ENCODE measurements around the gene AP2A1.

The AP2A1 gene

DNA sequence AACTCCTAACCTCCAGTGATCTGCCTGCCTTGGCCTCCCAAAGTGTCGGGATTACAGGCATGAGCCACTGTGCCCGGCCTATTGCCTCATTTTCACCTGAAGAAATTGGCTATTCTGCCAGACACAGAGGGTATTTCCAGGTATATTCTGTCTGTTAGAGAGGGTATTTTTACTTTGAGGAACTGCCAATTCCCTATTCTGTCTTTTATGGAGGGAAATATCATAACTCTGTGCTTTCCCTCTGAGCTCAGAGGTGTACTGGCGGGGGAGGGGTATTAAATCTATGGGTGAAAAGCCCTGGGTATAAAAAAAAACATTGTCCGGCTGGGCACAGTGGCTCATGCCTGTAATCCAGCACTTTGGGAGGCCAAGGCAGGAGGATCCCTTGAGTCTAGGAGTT is 28.5 kb upstream of the AP2A1 start:
- TF ChIP-seq REST (IDR thresholded peaks at IDR 0.05; ENCODE audit: insufficient read depth in 1 of 2, low read depth in 2 of 2, low read length in 2 of 2): no peak
- no peak for TF ChIP-seq SIN3A (IDR thresholded peaks at IDR 0.05; ENCODE audit: borderline replicate concordance, insufficient read depth, low read length)
- no peak for TF ChIP-seq TAF1 (IDR thresholded peaks at IDR 0.05; ENCODE audit: borderline replicate concordance, insufficient read depth, low read length)
- TF ChIP-seq FOXP2 (optimal IDR thresholded peaks at IDR 0.05; ENCODE audit: borderline replicate concordance, extremely low read depth, extremely low read length, insufficient read depth): no peak
- no peak for TF ChIP-seq POLR2AphosphoS5 (IDR thresholded peaks at IDR 0.05; ENCODE audit: low read depth, low read length)

GRCh38 chr19:49739098-49739497 is 27.7 kb upstream of the AP2A1 start:
- no peak for TF ChIP-seq REST (IDR thresholded peaks at IDR 0.05; ENCODE audit: insufficient read depth in 1 of 2, low read depth in 2 of 2, low read length in 2 of 2)
- TF ChIP-seq FOXP2 (optimal IDR thresholded peaks at IDR 0.05; ENCODE audit: borderline replicate concordance, extremely low read depth, extremely low read length, insufficient read depth): no peak
- no peak for TF ChIP-seq SIN3A (IDR thresholded peaks at IDR 0.05; ENCODE audit: borderline replicate concordance, insufficient read depth, low read length)
- TF ChIP-seq POLR2AphosphoS5 (IDR thresholded peaks at IDR 0.05; ENCODE audit: low read depth, low read length): no peak
- TF ChIP-seq TAF1 (IDR thresholded peaks at IDR 0.05; ENCODE audit: borderline replicate concordance, insufficient read depth, low read length): no peak

- TF ChIP-seq FOXP2 (optimal IDR thresholded peaks at IDR 0.05; ENCODE audit: borderline replicate concordance, extremely low read depth, extremely low read length, insufficient read depth) (no peak), REST (IDR thresholded peaks at IDR 0.05; ENCODE audit: insufficient read depth in 1 of 2, low read depth in 2 of 2, low read length in 2 of 2) (no peak), SIN3A (IDR thresholded peaks at IDR 0.05; ENCODE audit: borderline replicate concordance, insufficient read depth, low read length) (no peak), POLR2AphosphoS5 (IDR thresholded peaks at IDR 0.05; ENCODE audit: low read depth, low read length) (no peak), TAF1 (IDR thresholded peaks at IDR 0.05; ENCODE audit: borderline replicate concordance, insufficient read depth, low read length) (no peak)
These were observed 26.9 kb upstream of the AP2A1 start for GRCh38 chr19:49739933-49740332.

DNA sequence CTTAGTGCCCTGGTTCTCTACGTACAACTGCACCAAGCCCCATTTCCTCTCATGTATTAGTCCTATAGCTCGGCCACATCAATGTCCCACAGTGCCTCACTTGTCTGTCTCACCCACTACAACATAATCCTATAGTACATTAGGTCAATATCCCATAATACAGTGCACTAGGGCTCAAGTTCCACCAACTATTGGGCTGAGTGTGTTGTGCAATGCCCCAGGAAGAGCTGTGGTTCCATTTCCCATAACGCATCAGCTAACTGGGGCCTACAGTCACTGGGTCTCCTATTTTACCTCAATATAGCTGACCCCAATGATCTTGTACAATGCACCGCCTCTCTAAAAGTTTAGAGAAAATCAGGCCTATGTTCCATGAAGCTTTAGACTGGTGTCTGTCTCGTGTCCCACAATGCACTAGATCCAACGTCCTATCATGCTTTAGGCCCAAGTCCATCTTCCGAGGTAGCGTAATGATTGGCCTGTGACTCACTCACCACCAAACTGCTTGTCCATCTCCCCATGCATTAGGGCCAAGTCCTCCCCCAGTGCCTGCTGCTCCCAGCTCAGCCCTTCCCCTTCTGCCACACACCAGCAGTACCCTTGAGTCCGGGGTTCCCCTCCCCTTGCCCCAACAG is 25.5 kb upstream of the AP2A1 start:
- no peak for TF ChIP-seq REST (IDR thresholded peaks at IDR 0.05; ENCODE audit: insufficient read depth in 1 of 2, low read depth in 2 of 2, low read length in 2 of 2)
- no peak for TF ChIP-seq POLR2AphosphoS5 (IDR thresholded peaks at IDR 0.05; ENCODE audit: low read depth, low read length)
- no peak for TF ChIP-seq SIN3A (IDR thresholded peaks at IDR 0.05; ENCODE audit: borderline replicate concordance, insufficient read depth, low read length)
- no peak for TF ChIP-seq FOXP2 (optimal IDR thresholded peaks at IDR 0.05; ENCODE audit: borderline replicate concordance, extremely low read depth, extremely low read length, insufficient read depth)
- TF ChIP-seq TAF1 (IDR thresholded peaks at IDR 0.05; ENCODE audit: borderline replicate concordance, insufficient read depth, low read length): no peak

All from PFSK-1 (cell line).